Upper lobe of right lung (tissue), 1 donor: Measurements from ENCODE around the gene MRPS34. TPM values are rescaled to one million over a fixed set of nuclear protein-coding genes. Genes with fewer than 3 reads are reported as not detected.
A peak's percentile ranks its signal among the peaks of the same experiment; 100 is the strongest.

Experiments
- ATAC-seq: fragments of 200-7000 bp; cut with Tn5 transposase; one replicate; pipeline ENCODE4 v1.9.1; 2020; ENCODE audit warnings: mild to moderate bottlenecking, moderate library complexity
- DNase-seq: peaks from one replicate; pipeline ENCODE4 v3.0.0-alpha.2; 2020
- H3K27ac ChIP-seq: fragments of 200-600 bp; one replicate; pipeline ENCODE4 v1.8.0; 2022
- H3K27me3 ChIP-seq: fragments of 200-600 bp; one replicate; pipeline ENCODE4 v1.8.0; 2022; ENCODE audit warnings: mild to moderate bottlenecking
- H3K36me3 ChIP-seq: fragments of 200-600 bp; one replicate; pipeline ENCODE4 v1.8.0; 2022
- H3K4me1 ChIP-seq: fragments of 200-600 bp; one replicate; pipeline ENCODE4 v1.8.0; 2022
- H3K4me3 ChIP-seq: fragments of 200-600 bp; one replicate; pipeline ENCODE4 v1.8.0; 2022; ENCODE audit warnings: mild to moderate bottlenecking
- H3K9me3 ChIP-seq: fragments of 200-600 bp; one replicate; pipeline ENCODE4 v1.8.0; 2022
- CTCF ChIP-seq: fragments of 200-600 bp; IDR thresholded peaks from one replicate; pipeline ENCODE4 v1.8.0; 2022; ENCODE audit warnings: antibody characterized with exemption
- intact Hi-C: fragments of 100-400 bp; cut with DNase I; formaldehyde crosslinking; loops from one replicate; pipeline ENCODE4 v1.11.0; 2022
- total RNA-seq: library from RNA; stranded (reverse); fragmentation: NEBNext Ultra II Directional; extraction: Animal tissue kit (Norgen Biotek cat#: 25700); gene quantifications from one replicate; pipeline ENCODE4 v1.2.1, GENCODE V29; 2021
- donor health status: DM: no; HTN: yes; CAD: no; lungs with severe emphysema.

Gene MRPS34
- total RNA-seq, 1 donor from 2014 or later, result 62.7 TPM

GRCh38 chr16:1818873-1819525, 46.1 kb upstream of the MRPS34 start:
- intact Hi-C loops, result no loop called here
- no peaks in the 10 kb centered on the region for H3K27me3 ChIP-seq
- no peaks in the 10 kb centered on the region for H3K4me1 ChIP-seq
- H3K27ac ChIP-seq, result no peak overlapping the region
- DNase-seq (peak; percentile 54), ATAC-seq (no peak)
- no peaks in the 10 kb centered on the region for H3K9me3 ChIP-seq
- peaks cover 71% of the 10 kb centered on the region for H3K36me3 ChIP-seq
- no peak for TF ChIP-seq CTCF
- no peak overlapping the region for H3K4me3 ChIP-seq

DNA sequence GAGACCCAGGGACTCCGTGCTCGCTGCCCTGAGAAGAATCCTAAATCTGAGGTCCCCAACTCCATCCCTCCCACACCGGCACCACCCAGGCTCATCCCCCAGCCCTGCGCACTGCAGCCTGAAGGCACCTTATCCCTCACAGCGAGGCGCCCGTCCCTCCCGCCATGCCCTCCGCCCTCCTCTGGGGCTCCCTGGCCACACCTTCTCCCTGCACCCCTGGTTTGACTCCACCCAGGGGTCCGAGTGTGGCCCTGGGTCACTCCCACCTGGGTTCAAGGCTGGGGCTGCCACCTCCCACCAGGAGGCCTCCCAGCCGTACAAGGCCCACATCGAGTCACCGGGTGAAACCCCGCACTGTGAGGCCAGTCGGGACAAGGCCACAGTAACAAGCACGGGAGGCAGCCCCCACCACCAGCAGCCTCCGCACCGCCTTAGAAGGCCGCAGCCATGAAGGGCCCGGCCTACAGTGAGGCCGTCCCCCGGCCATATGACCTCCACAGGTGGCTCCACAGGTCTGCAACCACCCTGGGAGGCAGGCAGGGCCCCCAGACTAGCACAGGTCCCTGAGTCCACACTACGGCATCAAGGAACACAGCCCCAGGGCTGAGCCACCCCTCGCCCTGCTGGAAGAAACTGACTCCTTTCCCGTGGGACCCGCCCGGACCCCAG, 45.4 kb upstream of the MRPS34 start:
- no peak for TF ChIP-seq CTCF
- intact Hi-C loops, result no loop called here
- Histone ChIP-seq H3K36me3 (peaks cover 73% of the 10 kb centered on the region), H3K4me3 (no peak overlapping the region), H3K4me1 (peaks cover under 1% of the 10 kb centered on the region), H3K27ac (no peak overlapping the region), H3K9me3 (no peaks in the 10 kb centered on the region), H3K27me3 (no peaks in the 10 kb centered on the region)
- ATAC-seq (no peak), DNase-seq (no peak)

DNA sequence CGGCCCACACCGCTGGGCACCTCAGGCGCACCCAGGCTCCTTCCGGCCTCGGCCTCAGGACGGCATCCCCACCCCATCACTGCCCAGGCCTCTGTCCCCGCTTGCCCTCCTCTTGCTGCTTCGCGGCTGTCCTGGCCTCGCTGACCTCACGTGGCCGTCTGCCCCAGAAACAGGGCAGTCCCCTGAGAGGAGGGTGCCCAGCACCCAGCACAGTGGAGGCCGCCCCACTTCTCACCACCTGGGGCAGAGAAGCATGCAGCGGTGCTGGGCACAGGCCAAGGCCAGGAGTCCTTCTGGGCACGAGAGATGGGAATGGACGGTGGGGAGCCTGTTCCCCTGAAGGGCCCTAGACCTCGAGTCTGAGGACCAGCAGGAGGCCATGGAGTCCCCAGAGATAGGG, 44.8 kb upstream of the MRPS34 start:
- H3K36me3 ChIP-seq, result peaks cover 71% of the 10 kb centered on the region
- H3K9me3 ChIP-seq, result no peaks in the 10 kb centered on the region
- no peak for TF ChIP-seq CTCF
- no peak overlapping the region for H3K27ac ChIP-seq
- peaks cover 6% of the 10 kb centered on the region for H3K4me1 ChIP-seq
- no peak overlapping the region for H3K4me3 ChIP-seq
- no peaks in the 10 kb centered on the region for H3K27me3 ChIP-seq
- intact Hi-C loops, result no loop called here
- no peak for ATAC-seq
- DNase-seq, result no peak

- ATAC-seq (no peak), DNase-seq (peak; percentile 60)
- intact Hi-C loops, result no loop called here
- Histone ChIP-seq H3K27me3 (no peaks in the 10 kb centered on the region), H3K4me1 (peaks cover 11% of the 10 kb centered on the region), H3K27ac (no peak overlapping the region), H3K4me3 (no peak overlapping the region), H3K36me3 (peaks cover 66% of the 10 kb centered on the region), H3K9me3 (no peaks in the 10 kb centered on the region)
- TF ChIP-seq CTCF, result no peak
These were observed 44.3 kb upstream of the MRPS34 start for GRCh38 chr16:1817276-1817589.

- H3K27me3 ChIP-seq, result no peaks in the 10 kb centered on the region
- intact Hi-C loops, result no loop called here
- no peak for ATAC-seq
- H3K4me1 ChIP-seq, result peaks cover 12% of the 10 kb centered on the region
- no peak for TF ChIP-seq CTCF
- H3K4me3 ChIP-seq, result no peak overlapping the region
- no peak for DNase-seq
- H3K27ac ChIP-seq, result no peak overlapping the region
- H3K9me3 ChIP-seq, result no peaks in the 10 kb centered on the region
- H3K36me3 ChIP-seq, result peaks cover 60% of the 10 kb centered on the region
These were observed 43.7 kb upstream of the MRPS34 start for GRCh38 chr16:1816396-1817275.
